Osteocyte (in vitro differentiated cells): ENCODE measurements around the gene IL1RL2. TPM values are rescaled to one million over a fixed set of nuclear protein-coding genes. Genes with fewer than 3 reads are reported as not detected.
A peak's percentile ranks its signal among the peaks of the same experiment; 100 is the strongest.

Experiments used
- DNase-seq: peaks from one replicate; pipeline ENCODE4 v3.0.0; 2021; ENCODE audit warnings: mixed read lengths; ENCODE audit not compliant: unreplicated experiment; ENCODE audit errors: extremely low spot score
- H3K27ac Mint-ChIP-seq: one replicate; pipeline ENCODE4 v1.8.0; 2021; ENCODE audit warnings: mild to moderate bottlenecking, mixed read lengths; ENCODE audit not compliant: unreplicated experiment
- H3K27me3 Mint-ChIP-seq: one replicate; pipeline ENCODE4 v1.8.0; 2021; ENCODE audit warnings: mixed read lengths; ENCODE audit not compliant: unreplicated experiment
- H3K36me3 Mint-ChIP-seq: one replicate; pipeline ENCODE4 v1.8.0; 2021; ENCODE audit warnings: mixed read lengths; ENCODE audit not compliant: unreplicated experiment
- H3K4me1 Mint-ChIP-seq: one replicate; pipeline ENCODE4 v1.8.0; 2021; ENCODE audit warnings: mixed read lengths; ENCODE audit not compliant: unreplicated experiment
- H3K4me3 Mint-ChIP-seq: one replicate; pipeline ENCODE4 v1.8.0; 2021; ENCODE audit warnings: mild to moderate bottlenecking, moderate library complexity, mixed read lengths; ENCODE audit not compliant: unreplicated experiment
- H3K9me3 Mint-ChIP-seq: one replicate; pipeline ENCODE4 v1.8.0; 2021; ENCODE audit warnings: mixed read lengths; ENCODE audit not compliant: unreplicated experiment
- CTCF ChIP-seq: fragments of 200-600 bp; sonication (generic); IDR thresholded peaks from 2 replicates; pipeline ENCODE4 v1.5.0; 2021; ENCODE audit warnings: antibody characterized with exemption, mild to moderate bottlenecking, moderate library complexity
- total RNA-seq: library from RNA; stranded (reverse); gene quantifications from 2 replicates; pipeline ENCODE4 v1.2.1, GENCODE V29; 2021

IL1RL2 gene
- total RNA-seq, 1 donor from 2014 or later, result 0.21 TPM

- peaks cover 2% of the 10 kb centered on the region for H3K27me3 Mint-ChIP-seq
- no peak for DNase-seq
- no peak for TF ChIP-seq CTCF
- H3K27ac Mint-ChIP-seq, result no peak overlapping the region
- peaks cover 6% of the 10 kb centered on the region for H3K4me1 Mint-ChIP-seq
- H3K4me3 Mint-ChIP-seq, result no peak overlapping the region
- peaks cover 2% of the 10 kb centered on the region for H3K36me3 Mint-ChIP-seq
- H3K9me3 Mint-ChIP-seq, result no peaks in the 10 kb centered on the region
These were observed 2.3 kb upstream of the IL1RL2 start for GRCh38 chr2:102184568-102184967.

GRCh38 chr2:102185347-102185746, 1.5 kb upstream of the IL1RL2 start:
- DNase-seq, result no peak
- no peak overlapping the region for H3K27ac Mint-ChIP-seq
- H3K4me1 Mint-ChIP-seq, result peaks cover 8% of the 10 kb centered on the region
- H3K4me3 Mint-ChIP-seq, result no peak overlapping the region
- TF ChIP-seq CTCF, result peak; percentile 41
- no peaks in the 10 kb centered on the region for H3K9me3 Mint-ChIP-seq
- peaks cover 2% of the 10 kb centered on the region for H3K36me3 Mint-ChIP-seq
- peaks cover 2% of the 10 kb centered on the region for H3K27me3 Mint-ChIP-seq

DNA sequence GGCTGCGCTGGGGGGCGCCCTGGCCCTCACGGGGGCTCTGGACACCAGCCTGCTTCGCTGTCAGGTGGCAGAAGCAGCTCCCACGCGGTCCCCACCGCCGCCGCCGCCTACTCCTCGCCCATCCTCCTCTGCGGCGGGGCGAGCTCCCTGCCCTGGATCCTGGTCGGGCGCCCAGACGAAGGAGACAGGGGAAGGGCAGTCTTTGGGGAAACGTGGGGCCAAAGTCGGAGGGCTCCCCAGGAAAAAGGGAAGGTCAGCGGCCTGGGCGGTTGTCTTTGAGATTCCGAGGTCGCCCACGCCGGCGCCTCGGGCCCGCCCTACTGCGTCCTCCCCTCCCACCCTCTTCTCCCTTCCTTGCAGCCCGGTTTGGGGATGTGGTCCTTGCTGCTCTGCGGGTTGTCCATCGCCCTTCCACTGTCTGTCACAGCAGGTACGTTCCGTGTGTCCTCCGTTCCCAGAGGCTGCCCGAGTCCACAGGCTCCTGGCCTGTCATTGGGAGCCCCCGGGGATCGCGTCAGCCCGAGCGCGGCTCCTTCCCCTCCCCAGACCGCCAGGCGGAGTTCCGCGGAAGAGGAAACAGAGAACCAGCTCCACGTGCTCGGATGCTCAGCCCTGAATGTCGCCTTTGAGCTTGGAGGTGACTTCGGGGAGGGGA, 800 bp downstream of the IL1RL2 start:
- Mint-ChIP-seq H3K4me1 (peaks cover 10% of the 10 kb centered on the region), H3K27ac (no peak overlapping the region), H3K27me3 (peaks cover 2% of the 10 kb centered on the region), H3K4me3 (peak overlapping the region; percentile 78), H3K36me3 (peaks cover 2% of the 10 kb centered on the region), H3K9me3 (no peaks in the 10 kb centered on the region)
- DNase-seq, result no peak
- no peak for TF ChIP-seq CTCF

DNA sequence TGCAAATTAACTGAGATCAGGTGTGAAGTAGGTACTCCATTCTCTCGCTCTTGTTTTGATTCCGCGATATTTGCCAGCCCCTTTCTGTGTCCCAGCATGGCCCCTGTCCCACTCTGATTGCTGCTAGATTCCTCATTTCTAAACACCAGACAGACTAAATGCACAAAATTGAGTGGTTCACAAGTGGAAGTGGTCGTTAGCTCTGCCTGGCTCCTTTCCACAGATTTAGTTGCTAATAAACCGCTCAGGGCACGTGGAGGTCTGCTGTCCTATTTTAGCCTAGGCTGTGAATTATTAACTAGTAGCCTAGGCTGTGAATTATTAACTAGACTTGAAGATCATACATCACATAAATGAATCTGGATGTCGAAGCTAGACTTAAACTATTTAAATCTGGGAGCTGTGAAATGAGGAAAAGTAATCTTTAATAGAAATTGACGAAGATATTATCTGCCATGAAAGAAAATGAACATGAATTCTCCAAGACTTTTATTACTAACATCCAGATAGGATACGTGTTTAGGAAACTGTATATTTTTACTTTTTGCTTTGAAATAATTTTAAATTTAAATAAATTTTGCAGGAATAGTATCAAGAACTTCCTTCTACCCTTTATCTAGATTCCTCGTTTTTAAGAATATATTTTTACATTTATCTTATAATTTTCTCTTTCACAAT, 3.7 kb downstream of the IL1RL2 start:
- Mint-ChIP-seq H3K36me3 (peaks cover 2% of the 10 kb centered on the region), H3K4me1 (peaks cover 8% of the 10 kb centered on the region), H3K4me3 (no peak overlapping the region), H3K27me3 (peaks cover 5% of the 10 kb centered on the region), H3K9me3 (no peaks in the 10 kb centered on the region), H3K27ac (no peak overlapping the region)
- TF ChIP-seq CTCF, result no peak
- no peak for DNase-seq

DNA sequence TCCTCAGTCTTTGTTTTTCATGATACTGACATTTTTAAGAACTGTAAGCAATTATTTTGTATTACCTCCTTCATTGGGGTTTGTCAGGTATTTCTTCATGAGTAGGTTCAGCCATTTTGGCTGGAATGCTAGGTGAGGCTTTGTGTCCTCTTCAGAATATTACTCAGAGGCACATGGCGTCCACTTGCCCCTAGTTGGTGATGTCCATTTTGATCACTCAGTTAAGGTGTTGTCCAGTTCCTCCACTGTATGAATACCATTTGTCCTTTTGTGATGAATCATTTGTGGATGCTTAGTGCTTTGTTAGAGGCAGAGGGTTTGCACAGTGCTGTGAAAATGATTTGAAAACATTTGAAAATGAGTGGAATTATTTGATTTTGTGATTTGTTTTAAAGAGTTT, 4.7 kb downstream of the IL1RL2 start:
- Mint-ChIP-seq H3K27ac (no peak overlapping the region), H3K36me3 (peaks cover 2% of the 10 kb centered on the region), H3K27me3 (peaks cover 5% of the 10 kb centered on the region), H3K9me3 (no peaks in the 10 kb centered on the region), H3K4me1 (peaks cover 8% of the 10 kb centered on the region), H3K4me3 (no peak overlapping the region)
- DNase-seq, result no peak
- no peak for TF ChIP-seq CTCF
